Right renal cortex interstitium (tissue), 3 donors: ENCODE data around the gene SEC16A. TPM values are rescaled to one million over a fixed set of nuclear protein-coding genes. Genes with fewer than 3 reads are reported as not detected.
A peak's percentile ranks its signal among the peaks of the same experiment; 100 is the strongest.

Experiments
- DNase-seq, 3 donors: peaks; one replicate each; pipeline ENCODE4 v3.0.0-alpha.2; 2013; ENCODE audit warnings: low read depth in 3 of 3, low spot score in 2 of 3
- polyA plus RNA-seq, 3 donors: library from polyadenylated mRNA; unstranded; fragments of 120-200 nt; gene quantifications; one replicate each; pipeline ENCODE4 v1.2.1, GENCODE V29; 2013; ENCODE audit not compliant: insufficient read length in 3 of 3

The SEC16A gene
- polyA plus RNA-seq, 3 donors, result 48.7 to 58.0 (median 56.8) TPM

DNA sequence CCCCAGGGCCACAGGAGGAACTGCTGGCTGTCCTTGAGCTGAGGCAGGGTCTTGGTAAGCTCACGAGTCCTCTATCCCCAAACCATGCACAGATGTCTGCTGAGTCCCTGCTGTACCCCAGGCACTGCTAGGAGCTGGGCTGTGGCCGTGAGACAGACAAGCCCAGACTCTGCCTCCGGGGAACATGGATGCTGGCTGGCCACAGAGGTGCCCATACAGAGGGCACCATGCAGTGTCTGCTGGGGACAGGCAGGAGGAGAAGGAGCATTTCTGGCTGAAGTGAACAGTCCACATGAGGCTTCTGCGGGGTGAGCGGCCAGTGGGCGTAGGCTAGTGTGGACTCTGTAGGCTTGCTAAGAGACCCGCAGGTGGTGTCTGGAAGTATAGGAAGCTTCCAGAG lies 4.8 kb upstream of the SEC16A start:
- DNase-seq, result no peak

DNA sequence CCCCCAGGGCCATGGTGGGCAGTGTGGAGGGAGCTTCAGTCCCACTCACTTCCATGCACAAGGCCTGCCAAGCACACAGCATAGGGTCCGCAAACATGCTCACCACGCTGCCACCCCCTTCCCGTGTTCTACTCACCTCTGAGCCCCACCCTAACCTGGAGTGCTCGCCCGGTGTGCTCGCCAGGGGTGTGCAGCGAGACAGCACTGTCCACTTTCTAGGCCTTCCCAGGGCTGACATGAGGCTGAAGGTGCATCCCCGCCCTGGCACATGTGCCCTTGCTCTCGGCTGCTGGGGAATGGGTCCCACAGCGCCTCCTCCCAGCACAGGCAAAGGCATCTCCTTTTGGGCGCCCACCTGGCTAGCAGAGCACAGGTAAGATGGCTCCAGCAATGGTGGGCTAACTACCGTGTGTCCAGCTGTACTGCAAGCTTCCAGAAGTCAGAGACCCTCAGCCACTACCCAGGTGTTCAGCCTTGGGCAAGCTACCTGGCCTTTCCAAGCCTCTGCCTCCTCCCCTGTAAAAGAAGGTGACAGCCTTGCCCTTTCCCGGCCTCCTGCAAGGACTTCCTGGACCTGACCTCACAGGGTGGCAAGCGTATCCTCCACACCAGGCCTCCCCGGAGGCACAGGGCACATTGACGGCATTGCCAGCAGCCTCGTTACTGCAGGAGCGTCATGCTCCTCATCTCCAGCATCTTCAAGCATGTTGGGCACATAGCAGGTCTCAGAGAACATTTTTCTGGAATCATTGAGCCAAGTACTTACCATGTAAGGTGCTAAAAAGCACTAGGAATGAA lies 4.2 kb upstream of the SEC16A start:
- DNase-seq, result no peak

DNA sequence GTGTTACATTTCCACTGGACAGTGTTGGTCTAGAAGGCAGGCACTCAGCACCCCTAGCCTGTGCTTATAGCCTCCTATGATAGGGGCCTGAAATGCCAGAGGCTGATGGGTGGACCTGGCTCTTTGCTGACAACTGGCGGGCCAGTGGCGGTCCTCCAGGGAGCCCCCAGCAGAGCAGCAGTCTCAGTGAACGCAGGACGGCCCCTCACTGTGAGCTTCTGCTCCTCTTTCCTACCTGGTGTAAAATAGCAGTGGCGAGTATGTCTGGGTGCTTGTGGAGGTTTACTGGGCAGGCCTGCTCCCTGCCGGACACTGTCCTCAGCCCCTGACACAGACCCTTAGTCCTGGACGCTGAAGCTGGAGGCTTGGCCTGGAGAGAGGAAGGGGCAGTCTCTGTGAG lies 3.3 kb upstream of the SEC16A start:
- DNase-seq, result no peak

DNA sequence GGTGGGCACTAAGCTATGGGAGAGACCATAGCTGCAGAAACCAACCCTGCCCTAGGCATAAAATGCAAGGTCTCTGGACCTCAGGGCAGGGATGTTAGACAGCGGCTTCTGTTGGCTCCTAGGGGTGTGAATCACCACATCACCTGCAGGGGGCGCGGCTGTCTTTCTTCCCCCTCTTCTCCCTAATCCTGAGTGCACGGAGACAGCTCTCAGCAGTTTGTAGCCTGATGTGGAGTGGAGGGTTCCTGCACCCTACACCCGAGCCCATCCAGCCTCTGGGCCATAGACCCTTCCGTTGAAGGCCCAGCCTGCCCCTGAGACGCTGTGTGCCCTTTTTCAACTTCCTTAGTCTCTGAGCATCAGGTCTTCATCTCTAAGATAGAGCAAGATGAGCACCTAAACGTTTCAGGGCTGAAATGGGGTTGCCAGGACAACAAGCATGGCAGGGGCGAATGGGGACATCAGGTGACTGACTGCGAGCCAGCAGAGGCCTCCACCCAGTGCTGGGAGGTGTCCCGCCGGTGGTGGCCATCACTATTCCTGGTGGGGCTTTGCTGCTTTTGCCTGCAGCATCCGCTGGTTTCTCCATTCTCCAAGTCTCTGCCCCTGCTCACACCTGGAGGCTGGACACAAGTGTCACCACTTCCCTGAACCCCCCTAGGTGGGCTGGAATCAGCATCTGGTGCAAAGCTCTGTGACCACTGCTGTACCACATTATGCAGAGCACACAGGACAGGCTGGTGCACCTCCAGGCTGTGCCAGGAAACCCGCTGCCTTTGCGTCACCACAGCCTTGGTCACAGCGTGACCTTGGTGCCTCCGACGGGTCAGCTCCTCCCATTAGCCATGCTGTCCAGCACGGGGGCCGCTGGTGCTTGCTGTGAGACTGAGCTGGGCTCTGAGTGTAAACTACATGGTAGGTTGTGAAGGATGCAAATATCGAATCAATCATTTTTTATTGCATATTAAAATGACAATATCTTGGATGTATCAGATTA lies 2.5 kb upstream of the SEC16A start:
- peak; percentile 43 to 63 (median 49) for DNase-seq

DNA sequence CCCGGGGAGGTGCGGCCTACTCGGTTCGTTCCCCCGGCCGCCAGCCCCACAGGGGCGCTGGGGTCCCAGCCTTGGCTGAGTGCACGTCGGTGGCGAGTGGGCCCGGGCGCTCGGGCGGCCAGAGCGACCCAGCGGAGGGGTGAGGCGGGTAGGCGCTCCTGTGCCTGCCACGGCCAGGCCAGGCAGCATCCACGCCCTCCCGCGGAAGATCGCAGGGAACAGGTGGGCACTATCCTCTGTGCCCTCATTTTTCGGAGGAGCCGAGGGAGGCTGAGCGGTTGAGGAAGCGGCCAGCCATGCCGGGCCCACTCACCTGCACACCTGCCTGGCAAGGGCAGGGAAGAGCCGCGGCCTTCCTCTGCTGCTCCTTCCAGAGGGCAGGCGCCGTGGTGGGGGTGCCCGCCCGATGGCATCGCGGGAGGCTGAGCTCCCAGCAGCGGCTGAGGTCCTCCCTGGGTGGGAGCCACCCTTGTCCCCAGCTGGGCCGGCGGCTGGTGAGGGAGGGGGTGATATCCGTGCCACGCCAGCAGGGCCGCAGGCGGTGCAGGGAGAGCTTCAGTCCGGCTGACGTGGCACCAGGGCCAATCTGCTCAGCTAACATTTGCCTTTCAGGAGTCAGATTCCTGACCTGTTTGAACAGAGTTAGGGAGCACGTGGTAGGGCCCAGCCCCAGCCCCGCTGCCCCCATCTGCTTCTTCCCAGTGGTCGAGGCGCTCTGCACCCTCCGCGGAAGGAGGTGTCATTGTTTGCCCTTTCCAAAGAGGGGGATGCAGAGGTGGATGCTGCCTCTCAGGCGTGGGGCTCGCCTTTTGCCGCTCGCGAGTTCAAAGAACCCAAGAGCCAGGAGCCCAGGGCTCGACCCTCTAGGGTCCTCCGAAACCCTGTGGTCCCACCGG lies 1.6 kb upstream of the SEC16A start:
- no peak for DNase-seq

DNA sequence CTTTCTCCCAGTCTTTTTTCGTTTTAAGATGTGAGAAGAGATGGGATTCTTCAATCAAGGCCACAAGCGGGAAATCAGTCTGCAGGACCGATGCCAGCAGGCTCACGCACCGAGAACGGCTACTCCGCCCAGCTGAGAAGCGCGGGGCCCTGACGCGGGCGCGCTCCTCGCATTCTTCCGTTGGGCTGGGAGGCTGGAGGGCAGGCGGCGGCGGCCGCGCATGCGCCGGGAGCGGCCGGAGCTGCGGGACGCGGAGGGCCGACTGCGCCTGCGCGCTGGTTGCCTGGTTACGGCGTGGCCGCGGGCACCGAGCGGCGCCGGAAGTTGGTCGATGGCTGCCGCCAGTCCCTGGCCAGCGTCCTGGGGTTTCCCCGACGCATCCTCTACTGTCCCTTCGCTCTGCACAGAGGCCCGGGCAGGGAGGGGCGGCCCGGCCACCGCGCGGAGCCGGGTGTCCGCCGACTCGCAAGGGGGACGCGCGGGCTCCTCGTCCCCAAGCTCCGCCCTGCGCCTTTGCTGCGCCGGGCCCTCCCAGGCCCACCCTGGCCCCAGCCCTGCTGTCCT lies 831 bp upstream of the SEC16A start:
- peak in 2 of 3 donors; percentile 80 for DNase-seq

DNA sequence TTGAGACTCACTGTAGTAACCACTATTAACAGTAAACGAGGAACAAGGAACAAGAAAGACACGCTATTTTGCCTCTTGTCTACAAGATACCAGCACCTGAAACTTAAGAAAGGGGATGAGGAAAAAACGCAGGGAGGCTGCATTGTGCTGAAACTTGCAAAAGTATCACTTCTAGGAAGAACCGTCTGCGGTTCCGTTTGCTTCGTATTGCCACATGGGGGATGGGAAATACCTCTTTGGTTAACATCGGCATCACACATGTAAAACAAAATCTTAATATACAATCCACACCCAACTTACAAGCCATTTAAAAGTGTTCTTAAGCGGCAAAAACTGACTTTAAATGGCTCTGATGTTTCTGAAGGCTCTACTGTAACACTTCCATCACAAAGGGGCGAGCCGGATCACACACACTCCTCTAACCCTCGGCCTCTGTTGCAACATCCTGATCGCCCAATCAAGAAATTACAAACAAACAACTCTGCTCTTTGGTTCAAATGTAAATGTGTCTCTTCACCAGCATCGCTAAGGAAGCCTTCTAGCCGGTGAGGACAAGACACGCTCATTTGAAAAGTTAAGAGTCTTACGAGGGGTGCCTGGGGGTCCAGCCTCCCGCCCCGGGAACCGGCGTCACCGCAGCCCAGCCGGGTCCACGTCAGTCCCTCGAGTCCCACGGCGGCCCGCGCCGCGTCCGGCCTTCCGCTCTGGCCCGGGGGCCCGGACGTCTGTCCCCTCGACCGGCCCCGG lies 621 bp downstream of the SEC16A start:
- DNase-seq, result no peak

DNA sequence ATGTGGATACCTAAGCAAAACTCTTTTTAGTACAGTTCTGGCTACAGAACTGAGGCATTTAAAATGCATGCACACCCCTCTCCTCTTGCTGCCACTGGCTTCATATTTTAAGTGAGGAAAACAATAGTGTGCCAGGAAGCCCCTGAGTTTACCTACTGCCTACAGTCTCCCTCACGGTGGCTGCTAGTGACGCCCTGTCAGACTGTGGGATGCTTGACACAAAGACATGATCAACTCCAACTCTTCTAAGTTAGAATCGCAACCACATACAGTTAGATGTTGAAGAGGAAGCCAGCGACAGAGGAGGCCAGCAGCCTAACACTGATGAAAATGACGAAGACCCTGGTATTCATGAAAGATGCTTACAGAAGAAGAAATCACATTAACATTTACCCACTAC lies 1.3 kb downstream of the SEC16A start:
- DNase-seq, result no peak

DNA sequence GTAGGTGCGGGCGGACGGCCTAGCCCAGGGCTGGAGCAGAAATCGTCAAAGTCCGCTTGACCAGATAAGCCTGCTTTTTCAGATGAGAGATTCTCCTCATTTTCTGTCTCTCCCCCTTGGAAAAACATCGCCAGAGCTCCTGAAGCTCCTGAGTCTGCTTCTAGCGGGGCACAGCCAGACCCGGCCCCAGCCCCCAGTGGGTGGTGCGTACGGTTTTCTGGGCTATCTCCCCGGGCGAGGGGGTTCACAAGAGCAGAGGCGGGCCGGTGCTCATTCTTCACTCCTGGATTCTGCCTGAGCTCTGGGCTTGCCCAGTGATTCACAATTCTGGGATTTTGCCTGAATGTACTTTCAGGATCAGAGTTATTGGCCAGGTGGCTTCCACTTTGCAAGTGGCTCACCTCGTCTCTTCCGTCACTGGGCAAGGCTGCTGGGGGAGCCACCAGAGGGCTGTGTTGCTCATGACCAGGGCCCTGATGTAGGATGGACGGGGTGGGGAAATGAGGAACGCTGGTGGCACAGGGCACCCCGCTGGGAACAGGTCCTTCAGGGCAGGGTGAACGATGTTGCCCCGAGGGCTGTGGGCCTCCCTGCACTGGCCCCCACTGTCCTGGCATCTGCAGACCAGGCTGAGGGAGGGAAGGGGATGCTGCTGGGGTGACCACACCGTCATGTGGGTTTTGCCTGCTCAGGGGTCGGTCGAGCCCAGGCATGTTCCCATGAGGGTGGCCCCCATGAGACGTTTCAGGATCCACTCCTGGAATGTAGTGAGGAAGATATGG lies 6.3 kb downstream of the SEC16A start:
- DNase-seq, result no peak

DNA sequence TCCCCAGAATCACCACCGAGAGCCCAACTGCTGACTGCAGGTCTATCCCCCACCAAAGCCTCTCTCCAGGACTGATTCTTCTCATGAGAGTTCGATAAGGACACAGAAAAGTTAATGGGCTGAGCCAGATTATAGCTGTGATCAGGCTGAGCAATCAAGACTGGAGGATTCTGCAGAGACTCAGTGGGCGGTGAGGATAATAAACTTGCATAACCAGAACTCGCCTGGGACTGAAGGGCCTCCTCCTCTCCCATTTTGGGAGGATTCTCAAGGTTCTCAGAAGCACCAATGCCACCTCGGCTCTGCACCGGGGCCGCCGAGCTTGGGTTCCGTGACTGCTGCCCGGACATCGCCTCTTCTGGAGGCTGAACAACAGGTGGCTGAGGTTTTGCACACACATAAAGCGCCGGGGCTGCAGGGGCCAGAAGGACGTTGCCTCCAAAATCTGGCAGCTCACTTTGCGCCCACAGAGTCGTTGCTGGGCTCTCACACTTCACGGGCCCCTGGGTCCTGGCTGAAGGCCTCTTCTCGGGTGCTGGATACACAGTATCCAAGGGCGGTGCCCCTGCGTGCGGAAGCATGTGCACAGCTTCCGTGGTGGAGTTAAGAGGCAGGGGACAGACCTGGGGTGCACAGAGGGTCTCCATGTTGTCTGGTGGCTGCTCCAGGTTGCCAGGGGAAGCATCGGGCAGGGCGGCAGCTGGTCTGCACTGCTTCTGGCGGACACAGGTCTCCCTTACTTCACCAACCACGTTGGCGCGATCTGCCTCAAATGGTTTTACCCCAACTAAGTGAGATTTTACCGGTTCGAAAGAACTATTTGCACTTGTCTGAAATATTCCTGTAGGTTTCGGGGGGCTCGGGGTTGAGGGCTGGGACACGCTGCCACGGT lies 7.6 kb downstream of the SEC16A start:
- no peak for DNase-seq

DNA sequence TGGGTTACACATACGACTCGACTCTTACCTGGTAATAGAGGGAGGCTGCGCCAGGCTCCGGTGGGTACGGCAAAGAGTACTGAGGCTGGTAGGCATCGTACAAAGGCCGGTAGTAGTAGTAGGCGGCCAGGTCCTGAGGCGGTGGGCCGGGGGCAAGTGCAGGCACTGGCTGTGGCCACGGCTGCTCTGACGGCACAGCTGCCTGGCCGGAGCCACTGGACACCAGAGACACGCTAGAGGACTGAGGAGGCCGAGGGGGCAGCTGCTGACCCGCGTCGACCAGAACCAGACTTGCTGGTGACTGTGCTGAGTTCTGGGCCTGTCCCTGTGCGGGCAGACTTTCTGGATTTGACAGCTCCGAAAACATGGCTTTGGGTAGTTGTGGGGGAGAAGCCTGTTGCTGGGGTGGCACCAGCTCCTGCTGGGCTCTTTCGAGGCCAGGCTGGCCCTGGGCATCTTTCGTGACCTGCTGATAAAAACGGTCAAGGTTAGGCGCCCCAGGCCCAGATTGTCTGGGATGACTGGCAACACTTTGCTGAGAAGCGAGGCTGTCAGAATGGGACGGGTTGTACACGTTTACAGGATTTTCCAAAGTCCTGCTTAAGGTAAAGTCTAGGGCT lies 8.7 kb downstream of the SEC16A start:
- DNase-seq, result no peak

DNA sequence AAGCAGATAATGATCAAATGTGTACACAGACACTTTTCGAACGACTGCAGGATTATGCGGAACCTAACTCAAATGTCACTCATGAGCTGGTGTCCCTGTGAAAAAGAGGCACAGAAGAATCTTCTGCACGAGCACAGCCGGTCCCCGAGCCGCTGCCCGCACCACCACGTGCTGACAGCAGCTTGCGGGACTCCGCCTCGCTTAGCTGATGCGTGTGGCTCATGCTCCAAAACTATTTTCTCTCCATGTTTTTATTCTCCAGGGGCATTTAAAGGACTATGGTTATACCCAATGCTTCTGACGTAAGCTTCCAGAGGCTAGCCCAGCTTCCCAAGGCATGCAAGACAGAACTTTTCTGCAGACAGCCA lies 9.5 kb downstream of the SEC16A start:
- DNase-seq, result no peak

DNA sequence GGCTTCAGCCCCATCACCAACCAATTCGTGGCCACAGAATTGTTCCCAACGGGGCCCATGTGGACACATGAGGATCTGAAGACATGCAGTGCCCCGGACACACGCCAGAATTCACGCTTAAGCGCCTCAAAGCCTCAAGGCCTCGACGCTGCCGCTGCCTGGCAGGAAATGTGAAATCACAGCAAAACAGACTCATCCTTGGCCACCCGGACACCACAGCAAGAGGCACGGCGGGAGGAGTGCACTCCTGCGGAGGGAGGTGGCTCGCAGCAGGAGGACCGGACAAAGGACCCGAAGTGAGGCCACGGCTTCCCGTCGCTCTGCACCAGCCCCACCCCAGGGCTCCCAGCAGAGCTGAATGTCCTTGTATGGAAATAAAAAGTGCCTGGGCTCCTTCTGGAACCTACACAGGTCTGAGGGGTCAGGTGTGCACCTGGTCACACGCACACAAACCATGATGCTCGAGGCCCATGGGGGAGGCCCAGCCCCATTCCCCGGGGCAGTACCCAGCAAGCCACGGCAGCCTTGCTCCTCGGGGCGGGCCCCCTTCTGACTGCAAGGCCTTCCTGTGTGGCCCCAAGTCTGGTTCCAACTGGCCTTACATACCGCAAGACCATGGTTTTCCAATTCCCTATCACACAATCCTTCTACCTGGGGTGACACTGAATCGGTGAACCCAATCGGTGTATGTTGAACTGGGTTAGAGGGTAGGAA lies 10.0 kb downstream of the SEC16A start:
- DNase-seq, result no peak

DNA sequence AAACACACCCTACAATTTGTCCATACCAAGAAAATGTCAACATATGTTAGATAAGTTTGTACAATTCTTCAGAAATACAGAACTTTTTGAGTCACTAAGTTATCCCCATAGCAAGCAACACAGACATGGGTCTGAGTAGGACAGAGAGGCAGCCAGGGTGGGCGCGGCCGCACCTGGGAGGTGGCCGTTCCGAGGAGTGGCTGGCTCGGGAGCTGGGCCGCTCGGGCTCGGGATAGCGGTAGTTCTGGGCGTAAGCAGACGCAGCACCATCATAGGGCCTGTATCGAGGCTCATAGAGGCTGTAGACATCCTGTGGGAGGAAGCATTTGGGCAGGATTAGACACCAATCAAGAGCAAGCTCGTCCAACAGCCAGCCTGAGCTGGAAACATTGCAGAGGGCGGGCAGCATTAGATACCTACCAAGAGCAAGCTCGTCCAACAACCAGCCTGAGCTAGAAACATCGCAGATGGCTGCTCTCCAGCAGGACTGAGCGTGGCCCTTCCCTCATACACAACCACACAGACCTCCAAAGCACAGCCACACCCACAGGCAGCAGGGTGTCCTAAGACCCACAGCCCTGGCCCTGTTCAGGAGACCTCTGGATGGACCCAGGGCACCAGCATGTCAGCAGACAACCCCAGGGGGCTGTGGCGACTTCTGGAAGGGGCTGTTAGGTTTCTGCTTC lies 10.9 kb downstream of the SEC16A start:
- DNase-seq, result no peak

DNA sequence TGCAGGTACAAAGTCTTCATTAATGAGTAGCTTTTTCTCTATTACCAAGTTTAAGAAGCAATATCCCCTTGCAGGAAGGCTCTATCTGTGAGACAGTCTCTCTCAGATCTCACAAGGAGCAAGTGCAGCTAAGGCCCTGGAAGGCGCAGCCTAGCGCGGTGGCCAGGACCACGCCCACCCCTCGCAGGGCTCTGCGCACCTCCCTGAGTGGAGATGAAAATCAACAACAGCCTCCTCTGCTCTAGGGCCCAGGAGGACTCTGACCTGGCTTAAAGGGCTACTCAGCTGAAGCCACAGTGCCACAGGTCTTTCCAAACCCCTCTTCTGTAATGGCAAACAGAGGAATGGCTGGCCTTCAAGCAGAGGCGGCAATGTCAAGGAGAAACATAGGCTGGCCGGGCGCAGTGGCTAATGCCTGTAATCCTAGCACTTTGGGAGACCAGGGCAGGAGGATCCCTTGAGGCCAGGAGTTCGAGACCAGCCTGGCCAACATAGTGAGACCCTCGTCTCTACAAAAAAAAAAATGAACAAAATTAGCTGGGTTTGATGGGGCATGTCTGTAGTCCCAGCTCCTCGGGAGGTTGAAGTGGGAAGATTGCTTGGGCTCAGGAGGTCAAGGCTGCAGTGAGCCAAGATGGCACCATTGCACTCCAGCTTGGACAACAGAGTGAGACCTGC lies 11.9 kb downstream of the SEC16A start:
- DNase-seq, result no peak

DNA sequence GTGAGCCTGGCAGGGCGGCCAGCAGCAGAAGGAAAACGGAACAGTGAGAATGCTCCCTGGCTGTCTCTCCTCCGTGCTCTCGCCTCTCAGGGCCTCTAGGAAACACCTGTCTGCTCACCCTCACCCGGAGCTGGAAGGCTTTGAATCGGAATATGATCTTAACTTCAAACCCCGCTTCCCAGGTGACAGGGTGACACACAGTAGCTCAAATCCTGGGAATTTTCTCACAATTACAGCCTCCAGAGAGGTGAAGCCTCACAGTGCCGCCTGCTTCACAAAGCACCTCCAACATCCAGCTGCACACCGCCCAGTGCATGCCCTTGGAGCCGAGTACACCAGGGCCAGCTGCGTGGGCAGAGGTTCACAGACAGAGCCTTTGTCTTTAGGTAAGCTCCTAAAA lies 12.5 kb downstream of the SEC16A start:
- DNase-seq, result no peak
